ENCODE data around the gene TWF1.
"Not testable (repeated sequence)": the region's sequence is repeated elsewhere in the genome, so short reads cannot be mapped to it uniquely, and the experiment has no call there.

Gene TWF1

DNA sequence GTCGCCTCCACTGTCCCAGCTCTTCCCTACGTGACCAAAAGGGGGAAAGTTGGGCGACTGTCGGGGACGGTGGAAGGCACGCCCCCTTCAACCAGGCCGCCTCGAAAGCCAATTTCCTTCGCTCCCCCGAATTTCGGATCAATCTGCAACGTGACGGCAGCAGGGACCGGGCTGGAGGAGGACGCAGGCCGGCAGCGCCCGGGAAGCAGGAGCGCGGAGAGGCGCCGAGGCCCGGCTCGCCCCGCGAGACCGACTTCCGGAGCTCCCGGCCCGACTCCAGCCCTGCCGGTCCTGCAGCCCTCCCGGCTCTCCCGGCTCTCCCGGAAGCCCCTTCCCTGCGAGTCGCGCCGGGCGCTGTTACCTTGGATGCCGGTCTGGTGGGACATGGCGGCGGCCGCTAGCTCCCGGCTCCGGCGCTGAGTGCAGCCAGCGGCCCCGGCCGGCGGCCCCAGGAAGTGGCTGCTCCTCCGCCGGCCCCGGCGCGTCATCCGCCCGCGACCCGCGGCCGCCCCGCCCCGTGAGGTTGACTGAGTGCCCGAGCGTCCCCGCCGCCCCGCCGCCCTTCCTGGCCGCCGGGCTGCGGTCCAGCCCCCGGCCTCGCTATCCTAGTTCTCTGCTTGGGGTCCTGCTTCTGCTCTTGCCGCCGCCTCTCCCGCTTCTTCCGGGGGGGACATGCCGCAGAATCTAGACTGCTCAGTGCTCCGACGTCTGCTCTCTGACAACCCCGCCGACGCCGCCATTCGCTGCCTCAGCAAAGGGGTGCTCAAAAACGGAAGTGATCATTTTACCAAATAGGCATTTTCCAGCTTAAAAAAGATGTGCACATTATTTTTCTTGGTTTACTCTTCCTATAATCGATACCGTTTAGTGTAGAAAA lies at the start of gene TWF1:
Gene TWF1, minus strand, starts transcription at position 458 of the 877 bp plus-strand sequence. Its CDS starts 72 bp downstream, at position 386.
- peak; percentile 78 for DNase-seq

DNA sequence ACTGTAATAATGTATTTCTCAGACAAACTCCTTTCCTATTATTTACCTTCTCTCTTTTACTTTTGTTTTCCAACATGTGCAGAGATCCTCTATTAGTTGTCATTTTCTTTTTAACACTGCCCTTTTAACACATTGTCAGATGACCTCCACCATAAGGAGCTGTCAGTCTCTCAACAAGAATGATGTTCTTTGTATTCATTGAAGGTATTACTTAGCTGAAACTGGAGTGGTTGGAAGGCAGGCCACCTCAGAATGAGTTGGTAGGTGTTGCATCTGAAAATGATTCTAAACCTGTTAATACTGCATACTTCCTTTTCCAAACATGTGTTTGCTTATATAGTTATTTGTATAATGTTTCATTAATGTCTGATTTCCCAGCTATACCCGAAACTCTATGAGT lies 46.6 kb upstream of the TWF1 start:
- DNase-seq, result no peak

DNA sequence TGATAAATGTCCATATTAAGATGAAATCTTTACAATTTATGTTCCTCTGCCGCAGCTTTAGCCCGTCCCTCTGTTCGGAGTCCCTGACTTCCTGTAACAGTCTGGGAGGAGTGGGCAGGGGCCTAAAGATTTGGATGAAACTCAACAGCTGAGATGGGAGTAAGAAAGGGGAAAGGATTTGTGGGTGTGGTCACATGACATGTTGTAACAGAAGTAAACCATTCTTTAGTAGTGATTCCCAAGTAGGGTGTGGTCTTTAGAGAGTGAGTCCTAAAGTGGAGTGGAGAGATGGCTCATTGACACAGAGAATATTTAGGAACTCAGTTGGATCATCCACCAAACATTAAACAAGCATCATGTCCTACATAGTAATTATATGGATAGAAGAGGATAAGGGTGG lies 42.7 kb upstream of the TWF1 start:
- no peak for DNase-seq

DNA sequence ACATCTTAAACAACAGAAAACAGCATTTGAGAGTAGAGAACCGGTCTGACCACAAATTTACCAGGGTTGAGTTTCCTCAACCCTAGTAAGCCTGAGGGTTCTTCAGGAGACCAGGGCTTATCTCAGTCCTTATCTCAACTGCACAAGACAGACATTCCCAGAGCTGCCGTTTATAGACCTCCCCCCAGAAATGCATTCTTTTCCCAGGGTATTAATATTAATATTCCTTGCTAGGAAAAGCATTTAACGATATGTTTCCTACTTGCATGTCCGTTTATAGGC lies 42.0 kb upstream of the TWF1 start:
- no peak for DNase-seq

DNA sequence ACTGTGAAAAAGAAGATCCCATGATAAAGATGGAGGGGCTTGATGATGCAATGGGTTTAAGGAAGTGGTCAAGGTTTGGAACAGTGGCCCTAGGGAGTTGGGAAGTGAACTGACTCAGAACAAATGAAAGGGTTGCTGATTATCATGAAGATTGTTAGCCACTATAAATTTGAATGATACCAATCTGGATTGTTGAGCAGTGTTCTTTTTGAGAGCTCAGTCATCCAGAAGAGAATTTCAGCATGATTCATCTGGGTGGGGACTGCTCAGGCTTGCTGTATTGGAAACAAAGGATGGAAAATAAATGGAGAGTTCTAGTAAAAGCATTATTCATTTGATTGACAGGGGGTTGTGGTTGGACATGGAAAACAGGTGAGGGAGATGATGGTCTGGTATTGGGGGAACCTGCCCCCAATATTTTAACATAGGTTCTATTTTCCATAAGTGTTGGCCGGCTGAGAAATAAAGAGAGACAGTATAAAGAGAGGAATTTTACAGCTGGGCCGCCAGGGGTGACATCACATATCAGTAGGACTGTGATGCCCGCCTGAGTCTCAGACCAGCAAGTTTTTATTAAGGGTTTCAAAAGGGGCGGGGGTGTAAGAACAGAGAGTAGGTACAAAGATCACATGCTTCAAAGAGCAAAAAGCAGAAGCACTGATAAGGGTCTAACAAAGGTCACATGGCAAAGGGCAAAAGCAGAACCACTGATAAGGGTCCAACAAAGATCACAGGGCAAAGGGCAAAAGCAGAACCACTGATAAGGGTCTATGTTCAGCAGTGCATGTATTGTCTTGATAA lies 41.5 kb upstream of the TWF1 start:
- DNase-seq, result not testable (repeated sequence)

DNA sequence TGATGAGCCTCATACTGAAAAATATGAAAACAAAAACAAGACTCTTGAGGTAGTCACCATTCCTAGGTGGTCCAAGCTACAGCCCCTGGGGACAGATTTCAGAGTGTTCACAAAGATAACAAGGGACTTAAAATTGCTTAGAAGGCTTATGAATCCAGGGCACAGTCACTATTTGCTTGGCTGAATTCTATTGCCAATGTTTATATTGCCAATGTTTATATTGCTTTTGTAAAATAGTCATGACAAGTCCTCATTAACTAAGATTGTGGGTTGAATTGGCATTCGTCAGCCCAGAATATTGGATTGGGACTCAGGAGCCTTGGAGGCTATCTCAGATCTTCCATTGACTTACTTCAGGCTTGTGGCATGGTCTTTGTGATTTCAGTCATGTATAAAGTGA lies 36.1 kb upstream of the TWF1 start:
- no peak for DNase-seq

DNA sequence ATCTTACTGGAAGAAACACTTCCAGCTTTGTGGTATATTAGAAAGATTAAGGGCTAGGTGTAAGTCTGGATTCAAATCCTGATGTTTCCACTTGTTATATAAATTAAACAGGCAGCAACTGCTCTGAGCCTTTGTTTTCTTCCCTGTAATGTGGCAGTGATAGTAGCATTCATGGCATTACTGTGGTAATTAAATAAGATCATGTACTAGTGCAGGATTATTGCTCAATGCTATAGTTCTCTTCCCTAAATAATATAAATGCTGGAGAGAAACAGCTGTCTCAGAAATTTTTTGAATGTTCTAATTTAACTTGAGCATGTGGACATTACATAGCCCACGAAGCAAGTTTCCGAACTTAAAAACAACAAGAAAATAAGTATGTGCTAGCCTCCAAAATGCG lies 35.1 kb upstream of the TWF1 start:
- DNase-seq, result no peak

DNA sequence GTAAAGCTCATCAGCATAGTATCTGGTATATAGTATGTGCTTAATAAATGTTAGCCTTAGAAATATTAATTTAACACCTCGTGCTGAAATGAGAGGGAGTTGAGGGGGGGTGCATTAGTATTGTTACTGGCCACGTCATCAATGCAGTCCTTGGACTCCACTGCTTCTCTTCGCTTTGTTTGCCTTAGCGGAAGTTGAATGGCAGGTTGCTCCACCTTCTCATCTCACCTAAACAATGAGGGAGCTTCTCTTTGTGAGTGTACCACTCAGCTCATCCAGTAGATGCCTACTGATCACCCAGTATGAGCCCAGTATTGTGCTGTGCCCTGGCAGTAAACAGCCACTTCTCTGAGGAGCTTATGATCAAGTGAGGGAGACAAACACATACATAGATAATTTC lies 34.2 kb upstream of the TWF1 start:
- no peak for DNase-seq

DNA sequence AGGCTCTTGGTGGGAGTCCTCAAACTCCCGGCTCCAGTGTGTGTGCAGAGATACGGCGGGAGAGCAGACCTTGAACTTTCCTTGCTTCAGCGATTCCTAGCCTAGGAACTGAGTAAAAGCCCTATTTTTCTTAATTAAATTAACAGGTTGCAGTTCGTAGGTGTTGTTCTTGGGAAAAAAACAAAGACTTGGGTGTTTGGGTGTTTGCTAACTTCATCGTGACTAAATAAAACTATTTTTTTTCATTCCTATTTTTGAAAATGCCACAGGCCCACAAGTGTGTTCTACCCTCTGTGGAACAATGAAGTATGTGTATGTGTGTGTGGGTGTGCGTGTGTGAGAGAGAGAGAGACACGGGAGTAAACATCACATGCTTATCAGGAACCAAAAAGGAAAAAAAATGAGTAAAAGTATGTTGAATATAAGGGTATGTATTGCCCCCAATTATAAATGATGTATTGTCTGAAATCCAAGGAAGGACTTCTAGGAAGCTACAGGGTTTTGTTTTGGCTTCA lies 30.4 kb upstream of the TWF1 start:
- DNase-seq, result no peak

DNA sequence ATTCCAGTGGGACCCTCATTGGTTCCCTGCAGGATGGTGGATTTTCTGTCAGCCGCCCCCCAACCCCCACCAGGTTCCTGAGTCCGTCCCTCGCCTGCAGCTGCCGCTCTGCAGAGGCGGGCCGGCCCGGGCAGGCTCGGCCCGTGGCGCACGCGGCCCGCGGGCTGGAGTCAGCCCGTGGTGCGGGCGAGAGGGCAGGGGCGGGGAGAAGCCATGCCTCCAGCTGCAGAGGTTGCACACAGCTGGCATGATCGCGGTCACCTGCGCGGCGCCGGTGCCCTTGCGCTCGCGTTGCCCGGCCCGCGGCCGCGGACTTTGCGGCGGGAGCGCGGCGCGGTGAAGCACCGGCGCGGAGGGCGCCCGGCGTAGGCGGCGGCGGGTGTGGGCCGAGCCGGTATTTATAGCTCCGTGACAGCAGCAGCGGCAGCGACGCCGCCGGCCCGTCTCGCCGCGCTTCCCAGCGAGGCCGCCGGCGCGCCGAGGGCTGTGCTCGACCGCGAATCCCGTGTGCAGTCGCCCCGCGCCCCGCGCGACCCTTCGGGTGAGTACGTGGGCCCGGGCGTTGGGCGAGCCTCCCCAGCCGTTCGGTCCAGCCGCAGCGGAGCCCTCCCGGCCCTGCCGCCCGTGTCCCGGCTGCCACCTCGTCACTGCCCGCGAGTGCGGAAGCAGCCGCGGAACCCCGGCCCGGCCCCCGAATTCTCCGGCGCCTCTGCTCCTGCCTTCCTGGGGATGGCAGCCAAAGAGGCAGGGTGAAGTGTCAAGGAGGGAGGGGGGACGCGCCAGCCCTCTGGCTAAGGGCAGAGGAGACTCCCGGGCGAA lies 29.7 kb upstream of the TWF1 start, which contains the start of gene TMEM117:
Gene TMEM117, plus strand, starts transcription at position 426 of the 819 bp plus-strand sequence.
- DNase-seq, result peak; percentile 29

DNA sequence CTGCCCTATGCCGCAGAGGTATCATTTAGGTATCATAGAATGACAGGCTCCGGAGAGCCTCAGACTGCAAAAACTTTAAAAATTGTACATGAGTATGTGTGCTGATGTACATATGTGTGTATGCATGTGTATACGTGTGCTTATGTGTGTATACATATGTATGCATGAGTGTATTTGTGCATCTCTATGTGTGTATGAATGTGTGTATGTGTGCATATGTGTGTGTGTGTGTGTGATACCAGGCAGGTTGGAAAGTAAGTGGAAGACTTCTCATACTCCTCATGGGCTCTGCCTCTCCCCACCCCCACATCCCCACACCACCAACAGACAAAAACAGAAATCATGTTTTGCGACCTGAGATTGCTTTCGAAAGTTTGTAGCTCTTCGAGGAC lies 29.1 kb upstream of the TWF1 start:
- DNase-seq, result no peak

DNA sequence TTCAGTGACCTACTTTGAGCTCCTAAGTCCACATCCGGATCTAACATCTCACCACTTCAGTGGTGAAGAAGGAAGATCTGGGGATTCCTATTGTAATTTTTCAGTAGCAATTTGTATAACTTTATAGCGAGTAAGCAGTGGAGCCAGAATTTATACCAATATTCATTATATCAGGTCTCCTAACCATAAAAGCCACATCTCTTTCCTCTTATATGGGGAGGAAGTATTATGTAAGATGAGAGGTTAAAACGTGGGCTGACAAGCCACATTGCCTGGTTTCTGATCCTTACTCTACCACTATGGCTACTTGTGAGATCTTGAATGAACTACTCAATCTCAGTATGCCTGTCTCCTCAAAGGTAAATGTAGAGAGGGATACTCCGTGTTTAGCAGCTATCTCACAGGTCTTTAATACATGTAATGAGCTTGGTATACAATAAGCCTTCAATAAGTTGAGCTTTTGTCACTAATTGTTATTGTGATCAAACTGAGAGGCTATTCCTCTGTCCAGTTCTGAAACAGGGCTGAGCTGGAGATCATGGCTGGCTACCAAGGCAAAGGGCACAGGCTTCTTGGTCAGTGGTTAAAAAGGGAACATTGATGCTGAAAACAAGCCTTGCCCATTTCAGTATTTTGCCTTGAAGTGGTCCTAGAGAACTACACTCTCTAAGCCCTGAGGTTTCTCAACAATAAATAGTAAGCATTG lies 26.5 kb upstream of the TWF1 start:
- DNase-seq, result no peak

DNA sequence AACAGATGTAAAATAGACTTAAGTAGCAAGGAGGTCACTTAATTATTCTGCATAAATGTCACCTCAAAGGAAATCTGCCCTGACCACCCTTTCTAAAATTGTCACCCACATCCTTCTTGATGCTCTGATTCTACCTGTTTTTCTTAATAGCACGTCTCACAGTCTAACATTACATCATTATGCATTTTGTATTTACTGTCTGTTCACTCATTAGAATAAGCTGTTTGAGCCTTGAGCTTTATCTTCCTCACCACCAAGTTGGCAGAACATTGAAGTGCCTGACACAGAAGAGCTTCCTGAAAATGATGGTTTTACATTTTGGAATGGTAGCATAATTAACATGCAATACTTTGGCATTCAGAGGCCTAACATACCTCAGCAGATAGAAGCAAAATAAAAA lies 21.0 kb upstream of the TWF1 start:
- no peak for DNase-seq

DNA sequence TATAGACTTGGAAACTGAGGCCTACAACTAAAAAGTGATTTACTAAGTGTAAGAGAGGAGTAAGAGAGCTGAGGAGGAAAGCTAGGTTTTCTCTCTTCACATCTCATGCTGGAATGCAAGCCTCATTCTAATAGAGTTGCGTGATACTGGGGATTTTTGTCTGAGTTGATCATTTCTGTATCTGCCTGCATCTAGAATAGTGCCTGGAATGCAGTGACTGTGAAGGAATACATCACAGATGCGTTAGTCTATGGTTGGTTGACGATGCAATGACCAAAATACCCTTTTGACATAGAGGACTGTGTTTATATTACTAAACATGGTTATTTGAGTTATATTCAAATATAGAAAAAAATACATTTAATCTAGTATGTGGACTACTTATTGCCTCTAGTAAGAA lies 20.6 kb upstream of the TWF1 start:
- DNase-seq, result no peak

DNA sequence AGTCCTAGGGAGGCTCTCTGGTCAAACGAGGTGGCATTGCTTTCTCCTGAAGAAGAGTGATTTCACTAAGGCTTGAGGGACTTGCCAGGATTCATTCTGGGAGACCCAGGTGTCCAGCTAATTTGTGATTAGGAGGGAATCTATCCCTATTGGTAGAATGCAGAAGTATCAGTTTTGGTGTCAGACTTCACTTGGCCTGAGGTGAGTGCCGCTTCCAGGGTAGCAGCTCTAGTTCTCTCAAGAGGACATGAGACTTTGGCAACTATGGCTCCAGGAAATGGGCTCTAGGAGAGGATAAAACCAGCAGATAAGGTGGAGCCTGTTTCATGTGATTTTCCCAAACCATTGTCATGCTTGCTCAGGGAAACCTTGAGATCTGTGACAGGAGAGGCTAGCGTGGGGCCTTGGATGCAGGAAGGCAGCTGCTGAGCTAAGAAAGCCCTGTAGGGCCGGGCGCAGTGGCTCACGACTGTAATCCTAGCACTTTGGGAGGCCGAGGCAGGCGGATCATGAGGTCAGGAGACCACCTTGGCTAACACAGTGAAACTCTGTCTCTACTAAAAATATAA lies 18.2 kb upstream of the TWF1 start:
- DNase-seq, result no peak

DNA sequence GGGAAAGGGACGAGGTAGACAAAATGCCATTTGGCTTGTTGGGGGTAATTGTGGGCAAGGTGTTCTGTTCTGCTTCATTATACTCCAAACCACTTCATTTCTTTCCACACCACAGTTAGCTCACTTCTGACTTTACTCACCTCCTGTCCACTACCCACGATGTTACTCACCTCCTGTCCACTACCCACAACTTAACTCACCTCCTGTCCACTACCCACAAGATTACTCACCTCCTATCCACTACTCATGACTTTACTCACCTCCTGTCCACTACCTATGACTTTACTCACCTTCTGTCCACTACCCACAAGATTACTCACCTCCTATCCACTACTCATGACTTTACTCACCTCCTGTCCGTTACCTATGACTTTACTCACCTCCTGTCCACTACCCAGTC lies 10.1 kb upstream of the TWF1 start:
- no peak for DNase-seq

DNA sequence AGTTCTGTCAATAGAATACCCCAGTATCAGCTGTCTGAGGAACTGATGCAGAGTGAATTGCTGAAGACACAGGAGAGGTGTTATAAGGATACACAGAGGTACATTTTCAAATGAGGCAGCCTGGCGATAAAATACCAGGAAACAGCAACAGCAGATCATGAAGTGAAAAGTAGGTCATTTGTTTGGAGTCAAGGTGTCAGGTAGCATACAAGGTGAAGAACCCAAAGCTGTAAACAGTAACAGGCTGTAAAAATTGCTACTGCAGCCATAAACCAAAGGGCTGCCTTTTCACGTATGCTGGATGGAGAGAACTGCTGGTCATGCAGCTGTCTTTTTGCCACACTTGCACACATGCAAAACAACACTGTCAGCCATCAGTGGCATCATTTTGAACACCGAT lies 9.3 kb upstream of the TWF1 start:
- DNase-seq, result no peak

DNA sequence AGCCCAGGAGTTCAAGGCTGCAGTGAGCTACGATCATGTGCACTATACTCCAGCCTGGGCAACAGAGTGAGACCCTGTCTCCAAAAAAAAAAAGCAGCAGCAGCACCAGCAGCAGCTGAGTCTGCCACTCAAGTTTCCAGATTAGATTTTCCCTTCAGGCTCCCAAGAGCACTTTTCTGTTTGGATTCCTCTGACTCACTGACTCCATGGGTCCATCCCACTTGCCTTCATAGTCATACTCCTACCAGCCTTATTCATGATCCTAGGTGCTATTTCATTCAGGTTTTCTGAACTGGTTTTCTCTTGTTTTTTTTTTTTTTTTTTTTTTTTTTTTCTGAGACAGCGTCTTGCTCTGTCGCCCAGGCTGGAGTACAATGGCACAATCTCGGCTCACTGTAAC lies 6.8 kb upstream of the TWF1 start:
- no peak for DNase-seq

DNA sequence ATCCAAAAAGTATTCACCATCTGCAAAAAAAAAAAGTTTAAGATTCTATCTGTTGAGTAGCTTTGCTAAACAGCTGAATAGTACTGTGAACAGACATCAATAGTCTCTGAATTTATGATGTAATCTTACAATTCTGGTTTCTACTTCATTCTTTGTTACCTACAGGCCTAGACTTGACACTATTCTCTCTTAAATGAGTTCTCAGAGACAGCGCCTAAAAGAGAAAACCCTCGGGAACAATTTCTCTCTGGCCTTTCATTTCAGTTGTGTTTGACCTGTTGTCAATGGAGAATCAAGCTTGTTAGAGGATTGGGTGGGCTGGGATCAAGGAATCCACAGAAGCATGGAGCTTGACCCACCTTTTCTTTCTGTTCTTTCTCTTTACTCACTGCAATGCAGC lies 5.9 kb upstream of the TWF1 start:
- no peak for DNase-seq

DNA sequence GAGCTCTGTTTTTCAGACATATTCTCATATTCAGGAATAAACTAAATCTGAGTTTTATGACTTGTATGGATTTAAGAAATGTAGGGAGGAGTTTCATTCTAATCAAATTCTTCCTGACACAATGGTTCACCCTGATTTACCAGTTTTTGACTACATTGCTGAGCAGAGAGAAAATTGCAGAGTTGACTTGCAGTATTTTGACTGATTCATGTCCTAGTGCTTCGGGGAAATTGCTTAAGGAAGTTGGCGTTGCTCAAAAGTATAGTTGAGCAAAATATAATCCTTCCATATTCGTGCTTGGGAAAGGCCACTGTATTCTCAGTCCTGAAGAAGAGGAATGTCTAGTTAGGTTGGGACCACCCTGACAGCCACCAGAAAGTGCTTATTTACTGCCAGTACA lies 1.3 kb upstream of the TWF1 start:
- DNase-seq, result no peak

DNA sequence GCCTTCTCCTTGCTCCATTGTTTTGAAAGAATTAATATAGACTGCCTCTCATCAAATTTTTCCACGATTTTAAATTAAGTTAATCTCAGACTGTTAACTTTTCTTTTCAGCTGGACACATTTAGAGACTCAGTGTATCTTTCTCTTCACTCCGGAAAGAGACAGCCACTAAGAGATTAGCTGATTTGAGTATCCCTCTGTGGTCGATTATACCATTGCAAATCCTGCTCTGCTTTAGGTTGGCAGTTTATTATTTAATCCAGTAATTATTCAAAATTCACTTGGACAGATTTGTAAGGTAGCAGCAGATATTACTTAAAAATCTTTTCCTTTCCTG lies 588 bp upstream of the TWF1 start:
- no peak for DNase-seq

DNA sequence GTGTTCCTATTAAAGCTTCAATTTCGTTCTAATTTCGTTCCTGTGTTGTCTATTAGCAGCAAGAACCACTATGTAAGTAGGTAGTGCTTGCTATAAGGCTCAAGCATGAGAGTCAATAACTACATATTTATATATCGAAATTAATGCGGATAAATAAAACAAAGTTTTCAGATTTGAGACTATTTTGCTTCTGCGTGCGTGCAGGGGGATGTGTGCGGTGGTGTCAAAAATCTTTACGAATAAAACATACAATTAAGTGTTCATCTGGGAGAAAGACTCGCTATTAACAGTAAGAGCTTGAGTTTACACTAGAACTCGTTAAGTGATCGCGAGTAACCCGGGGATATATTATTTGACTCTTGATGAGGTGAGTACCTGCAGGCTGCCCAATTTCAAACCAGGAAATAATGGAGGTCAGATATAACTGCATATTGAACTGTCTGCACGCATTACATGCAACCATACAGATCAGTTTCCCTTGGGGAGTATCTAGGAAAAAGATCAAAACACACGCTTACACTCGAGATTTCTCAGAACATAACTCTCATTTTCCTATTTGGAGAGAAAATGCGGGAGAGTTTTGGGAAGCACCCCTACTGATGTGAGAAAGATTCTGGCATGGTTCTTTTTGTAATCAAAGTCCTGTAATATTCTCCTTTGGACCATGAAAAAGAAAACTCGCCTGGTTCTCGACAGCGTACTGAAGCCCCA lies 813 bp downstream of the TWF1 start:
- DNase-seq, result no peak
